Measurements from ENCODE around the gene PNISR.

Gene PNISR

DNA sequence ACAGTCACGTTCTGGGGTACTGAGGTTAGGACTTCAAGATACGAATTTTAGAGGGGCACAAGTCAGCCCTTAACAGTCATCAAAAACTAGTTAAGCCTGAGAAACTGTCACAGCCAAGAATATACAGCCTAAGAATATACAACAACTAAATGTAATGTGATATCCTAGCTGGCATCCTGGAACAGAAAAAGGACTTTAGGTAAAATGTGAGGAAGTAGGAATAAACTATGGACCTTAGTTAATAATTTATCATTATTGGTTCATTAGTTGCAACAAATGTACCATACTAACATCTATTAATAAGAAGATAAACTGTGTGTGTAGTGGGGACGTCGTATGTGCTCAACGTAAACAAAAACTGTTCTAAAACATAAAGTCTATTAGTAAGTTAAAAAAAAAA lies 1.1 kb downstream of the PNISR start:
- Histone ChIP-seq H3F3A (ENCODE audit: insufficient read depth, low read length) (no peaks in the 10 kb centered on the region), H3K79me2 (ENCODE audit: insufficient read depth, low read length) (peaks cover 63% of the 10 kb centered on the region), H3K4me3 (ENCODE audit: low read depth, low read length, poor library complexity, severe bottlenecking) (peak overlapping the region; percentile 98), H3K27me3 (ENCODE audit: insufficient read depth, low read length) (no peaks in the 10 kb centered on the region), H4K20me1 (ENCODE audit: insufficient read depth, low read length) (peaks cover 10% of the 10 kb centered on the region), H3K9ac (ENCODE audit: low read length) (peak overlapping the region; percentile 99), H3K9me3 (ENCODE audit: low read length) (no peaks in the 10 kb centered on the region), H3K9me2 (ENCODE audit: low read depth, low read length) (no peaks in the 10 kb centered on the region), H2AFZ (ENCODE audit: low read length) (no peak overlapping the region), H3K36me3 (ENCODE audit: insufficient read depth, low read length) (peaks cover 58% of the 10 kb centered on the region), H3K4me2 (ENCODE audit: low read length) (peak overlapping the region; percentile 95), H3K4me1 (ENCODE audit: insufficient read depth, low read length, severe bottlenecking) (peaks cover 67% of the 10 kb centered on the region), H3K27ac (ENCODE audit: low read depth, low read length, poor library complexity, severe bottlenecking) (peak overlapping the region; percentile 96)
- TF ChIP-seq, protein P1, sequence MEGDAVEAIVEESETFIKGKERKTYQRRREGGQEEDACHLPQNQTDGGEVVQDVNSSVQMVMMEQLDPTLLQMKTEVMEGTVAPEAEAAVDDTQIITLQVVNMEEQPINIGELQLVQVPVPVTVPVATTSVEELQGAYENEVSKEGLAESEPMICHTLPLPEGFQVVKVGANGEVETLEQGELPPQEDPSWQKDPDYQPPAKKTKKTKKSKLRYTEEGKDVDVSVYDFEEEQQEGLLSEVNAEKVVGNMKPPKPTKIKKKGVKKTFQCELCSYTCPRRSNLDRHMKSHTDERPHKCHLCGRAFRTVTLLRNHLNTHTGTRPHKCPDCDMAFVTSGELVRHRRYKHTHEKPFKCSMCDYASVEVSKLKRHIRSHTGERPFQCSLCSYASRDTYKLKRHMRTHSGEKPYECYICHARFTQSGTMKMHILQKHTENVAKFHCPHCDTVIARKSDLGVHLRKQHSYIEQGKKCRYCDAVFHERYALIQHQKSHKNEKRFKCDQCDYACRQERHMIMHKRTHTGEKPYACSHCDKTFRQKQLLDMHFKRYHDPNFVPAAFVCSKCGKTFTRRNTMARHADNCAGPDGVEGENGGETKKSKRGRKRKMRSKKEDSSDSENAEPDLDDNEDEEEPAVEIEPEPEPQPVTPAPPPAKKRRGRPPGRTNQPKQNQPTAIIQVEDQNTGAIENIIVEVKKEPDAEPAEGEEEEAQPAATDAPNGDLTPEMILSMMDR (IDR thresholded peaks at IDR 0.05; ENCODE audit: low read length) = no peak
- no peak for TF ChIP-seq EZH2 (IDR thresholded peaks at IDR 0.05; ENCODE audit: borderline replicate concordance, low read length)

DNA sequence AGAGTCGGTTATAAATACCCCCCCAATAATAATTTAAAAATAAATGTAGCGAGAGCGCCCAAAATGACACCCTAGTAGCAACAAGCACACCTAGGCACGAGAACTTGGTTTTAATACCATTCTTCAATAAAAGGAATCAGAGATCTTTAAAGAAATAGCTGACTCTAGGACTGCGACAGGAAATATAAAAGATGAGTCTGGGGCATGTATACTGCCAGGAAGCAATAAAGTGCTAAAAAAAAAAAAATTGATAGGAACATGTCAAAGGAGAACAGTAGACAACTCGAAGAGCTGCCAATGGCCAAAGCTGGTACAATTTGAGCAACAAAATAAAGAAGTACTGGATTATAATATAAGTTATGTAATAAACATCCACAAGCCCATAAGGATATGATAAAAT lies 2.2 kb downstream of the PNISR start:
- no peak overlapping the region for H3K9ac ChIP-seq (ENCODE audit: low read length)
- H3K27me3 ChIP-seq (ENCODE audit: insufficient read depth, low read length) = no peaks in the 10 kb centered on the region
- no peaks in the 10 kb centered on the region for H3K9me2 ChIP-seq (ENCODE audit: low read depth, low read length)
- no peak overlapping the region for H3K4me3 ChIP-seq (ENCODE audit: low read depth, low read length, poor library complexity, severe bottlenecking)
- peaks cover 72% of the 10 kb centered on the region for H3K79me2 ChIP-seq (ENCODE audit: insufficient read depth, low read length)
- no peak overlapping the region for H2AFZ ChIP-seq (ENCODE audit: low read length)
- H3K36me3 ChIP-seq (ENCODE audit: insufficient read depth, low read length) = peaks cover 52% of the 10 kb centered on the region
- no peak overlapping the region for H3K27ac ChIP-seq (ENCODE audit: low read depth, low read length, poor library complexity, severe bottlenecking)
- peak overlapping the region; percentile 95; the same call in 1 of the 2 replicates for H3K4me2 ChIP-seq (ENCODE audit: low read length)
- H4K20me1 ChIP-seq (ENCODE audit: insufficient read depth, low read length) = peaks cover 10% of the 10 kb centered on the region
- no peak for TF ChIP-seq EZH2 (IDR thresholded peaks at IDR 0.05; ENCODE audit: borderline replicate concordance, low read length)
- TF ChIP-seq, protein P1 (IDR thresholded peaks at IDR 0.05; ENCODE audit: low read length) = no peak
- H3K4me1 ChIP-seq (ENCODE audit: insufficient read depth, low read length, severe bottlenecking) = peaks cover 74% of the 10 kb centered on the region
- no peaks in the 10 kb centered on the region for H3K9me3 ChIP-seq (ENCODE audit: low read length)
- H3F3A ChIP-seq (ENCODE audit: insufficient read depth, low read length) = no peaks in the 10 kb centered on the region

DNA sequence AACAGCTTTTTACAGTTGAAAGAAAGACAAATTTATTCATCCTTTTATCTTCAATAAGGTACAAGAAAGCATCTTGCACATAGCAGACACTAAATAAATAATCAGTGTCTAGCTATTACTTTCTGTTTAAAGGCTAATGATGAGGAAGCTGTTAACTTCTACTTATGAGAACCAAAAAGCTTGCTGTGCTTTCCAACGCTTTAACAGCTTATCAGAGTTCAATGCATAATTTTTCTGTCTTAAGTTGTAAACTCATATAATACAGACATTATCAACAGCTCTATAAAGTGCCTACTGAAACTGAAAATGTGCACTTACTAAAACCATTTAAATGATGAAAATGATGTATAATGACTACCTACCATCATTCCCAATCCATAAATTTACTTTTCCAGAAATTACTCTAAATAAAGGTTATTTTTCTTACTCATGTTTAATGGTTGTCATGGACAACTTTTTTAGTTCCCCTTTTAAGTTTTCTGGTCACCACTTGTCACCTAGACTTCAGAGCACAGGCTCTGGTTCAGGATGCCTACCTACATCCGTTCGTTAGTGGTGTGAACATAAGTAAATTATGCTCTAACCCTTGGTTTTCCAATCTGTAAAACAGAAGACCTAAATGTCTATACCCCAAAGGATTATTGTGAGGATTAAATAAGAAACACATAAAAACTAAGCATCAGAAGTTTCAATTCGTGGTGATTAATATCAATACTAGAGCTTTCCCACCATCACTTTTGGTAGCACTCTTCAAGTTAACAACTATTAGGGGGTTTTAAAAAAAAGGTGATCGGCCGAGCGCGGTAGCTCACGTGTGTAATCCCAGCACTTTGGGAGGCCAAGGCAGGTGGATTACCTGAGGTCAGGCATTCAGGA lies 8.0 kb downstream of the PNISR start:
- no peaks in the 10 kb centered on the region for H3F3A ChIP-seq (ENCODE audit: insufficient read depth, low read length)
- H3K27me3 ChIP-seq (ENCODE audit: insufficient read depth, low read length) = no peaks in the 10 kb centered on the region
- H3K9ac ChIP-seq (ENCODE audit: low read length) = no peak overlapping the region
- no peaks in the 10 kb centered on the region for H3K9me2 ChIP-seq (ENCODE audit: low read depth, low read length)
- no peaks in the 10 kb centered on the region for H3K9me3 ChIP-seq (ENCODE audit: low read length)
- H3K79me2 ChIP-seq (ENCODE audit: insufficient read depth, low read length) = peaks cover 95% of the 10 kb centered on the region
- no peak overlapping the region for H3K4me3 ChIP-seq (ENCODE audit: low read depth, low read length, poor library complexity, severe bottlenecking)
- peak overlapping the region; percentile 54; the same call in 1 of the 2 replicates for H3K4me2 ChIP-seq (ENCODE audit: low read length)
- H4K20me1 ChIP-seq (ENCODE audit: insufficient read depth, low read length) = peaks cover 2% of the 10 kb centered on the region; the same call in 1 of the 2 replicates
- H3K27ac ChIP-seq (ENCODE audit: low read depth, low read length, poor library complexity, severe bottlenecking) = peak overlapping the region; percentile 55
- peaks cover 45% of the 10 kb centered on the region for H3K4me1 ChIP-seq (ENCODE audit: insufficient read depth, low read length, severe bottlenecking)
- no peak for TF ChIP-seq EZH2 (IDR thresholded peaks at IDR 0.05; ENCODE audit: borderline replicate concordance, low read length)
- TF ChIP-seq, protein P1 (IDR thresholded peaks at IDR 0.05; ENCODE audit: low read length) = no peak
- H2AFZ ChIP-seq (ENCODE audit: low read length) = no peak overlapping the region
- H3K36me3 ChIP-seq (ENCODE audit: insufficient read depth, low read length) = peaks cover 49% of the 10 kb centered on the region

Data from OCI-LY1 (cell line).